Measurements from ENCODE around the gene TOX3. TPM values are rescaled to one million over a fixed set of nuclear protein-coding genes. Genes with fewer than 3 reads are reported as not detected.
A peak's percentile ranks its signal among the peaks of the same experiment; 100 is the strongest.

TOX3 gene
- total RNA-seq, 1 experiment from 2014 or later, result 20.2 TPM

DNA sequence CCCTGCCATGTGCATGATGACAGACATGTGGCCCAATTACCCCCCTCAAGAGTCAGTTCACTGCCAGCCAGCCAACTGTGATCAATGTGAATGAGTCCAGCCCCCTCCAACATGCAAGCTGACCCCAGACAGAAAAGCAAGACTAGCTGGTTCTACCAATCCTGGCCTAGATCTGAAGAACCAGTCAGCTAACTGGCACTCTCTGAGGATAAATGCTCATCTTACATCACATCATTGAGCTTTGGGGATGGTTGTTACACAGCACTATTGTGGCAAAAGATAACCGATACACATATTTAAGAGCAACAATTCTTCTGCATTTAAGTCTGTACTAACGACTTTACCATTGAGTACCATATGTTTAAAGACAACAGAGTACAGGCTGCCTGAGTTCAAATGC is 106.7 kb downstream of the TOX3 start:
- peaks cover 48% of the 10 kb centered on the region for H3K36me3 Mint-ChIP-seq
- no peak for TF ChIP-seq NFATC4 (CRISPR knock-in tag; IDR thresholded peaks at IDR 0.05)
- TF ChIP-seq, protein P1, sequence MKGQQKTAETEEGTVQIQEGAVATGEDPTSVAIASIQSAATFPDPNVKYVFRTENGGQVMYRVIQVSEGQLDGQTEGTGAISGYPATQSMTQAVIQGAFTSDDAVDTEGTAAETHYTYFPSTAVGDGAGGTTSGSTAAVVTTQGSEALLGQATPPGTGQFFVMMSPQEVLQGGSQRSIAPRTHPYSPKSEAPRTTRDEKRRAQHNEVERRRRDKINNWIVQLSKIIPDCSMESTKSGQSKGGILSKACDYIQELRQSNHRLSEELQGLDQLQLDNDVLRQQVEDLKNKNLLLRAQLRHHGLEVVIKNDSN (CRISPR knock-in tag; IDR thresholded peaks at IDR 0.05), result no peak
- TF ChIP-seq ETV6 (CRISPR knock-in tag; IDR thresholded peaks at IDR 0.05), result no peak
- TF ChIP-seq FOXJ3 (CRISPR knock-in tag; IDR thresholded peaks at IDR 0.05; ENCODE audit: borderline replicate concordance), result no peak
- no peak for TF ChIP-seq NFE2L1 (CRISPR knock-in tag; IDR thresholded peaks at IDR 0.05)
- no peak for TF ChIP-seq KAT7 (CRISPR knock-in tag; IDR thresholded peaks at IDR 0.05; ENCODE audit: borderline replicate concordance)
- TF ChIP-seq ZNF138 (CRISPR knock-in tag; conservative IDR thresholded peaks at IDR 0.05), result no peak
- CTCF ChIA-PET, result no interaction called here
- H3K4me1 Mint-ChIP-seq, result peaks cover 26% of the 10 kb centered on the region
- no peak for ATAC-seq
- H3K27ac Mint-ChIP-seq, result no peak overlapping the region
- DNase-seq (ENCODE audit: low spot score), result no peak
- POLR2A ChIA-PET, result no interaction called here
- peaks cover 12% of the 10 kb centered on the region for H3K9me3 Mint-ChIP-seq
- H3K4me3 Mint-ChIP-seq, result no peak overlapping the region
- H3K27me3 Mint-ChIP-seq (ENCODE audit: low read depth), result no peaks in the 10 kb centered on the region

DNA sequence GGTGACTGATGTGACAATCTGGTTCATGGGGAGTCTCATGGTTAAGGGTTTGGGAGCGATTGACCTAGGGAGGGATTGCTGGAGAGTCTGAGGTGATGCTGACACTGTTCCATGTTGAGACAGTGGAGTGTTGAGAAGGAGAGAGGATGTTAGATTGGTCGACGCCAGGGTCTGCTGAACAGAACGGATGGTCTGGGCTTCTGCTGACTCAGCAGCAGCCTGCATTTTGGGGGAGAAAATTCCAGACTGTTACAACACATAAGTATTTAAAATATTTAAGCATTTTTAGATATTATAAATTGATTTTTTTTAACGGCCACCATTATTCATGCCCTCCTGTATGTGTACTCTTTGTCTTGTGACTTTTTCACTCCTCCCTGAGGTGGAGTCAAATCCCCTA is 107.2 kb downstream of the TOX3 start:
- POLR2A ChIA-PET, result no interaction called here
- Mint-ChIP-seq H3K4me1 (peaks cover 26% of the 10 kb centered on the region), H3K27me3 (ENCODE audit: low read depth) (no peaks in the 10 kb centered on the region), H3K9me3 (peaks cover 12% of the 10 kb centered on the region), H3K36me3 (peaks cover 43% of the 10 kb centered on the region), H3K27ac (peak overlapping the region; percentile 9; the same call in 1 of the 2 replicates), H3K4me3 (no peak overlapping the region)
- DNase-seq (ENCODE audit: low spot score) (no peak), ATAC-seq (no peak)
- TF ChIP-seq CDX4 (CRISPR knock-in tag; IDR thresholded peaks at IDR 0.05; ENCODE audit: borderline replicate concordance), result no peak
- TF ChIP-seq, protein P2, sequence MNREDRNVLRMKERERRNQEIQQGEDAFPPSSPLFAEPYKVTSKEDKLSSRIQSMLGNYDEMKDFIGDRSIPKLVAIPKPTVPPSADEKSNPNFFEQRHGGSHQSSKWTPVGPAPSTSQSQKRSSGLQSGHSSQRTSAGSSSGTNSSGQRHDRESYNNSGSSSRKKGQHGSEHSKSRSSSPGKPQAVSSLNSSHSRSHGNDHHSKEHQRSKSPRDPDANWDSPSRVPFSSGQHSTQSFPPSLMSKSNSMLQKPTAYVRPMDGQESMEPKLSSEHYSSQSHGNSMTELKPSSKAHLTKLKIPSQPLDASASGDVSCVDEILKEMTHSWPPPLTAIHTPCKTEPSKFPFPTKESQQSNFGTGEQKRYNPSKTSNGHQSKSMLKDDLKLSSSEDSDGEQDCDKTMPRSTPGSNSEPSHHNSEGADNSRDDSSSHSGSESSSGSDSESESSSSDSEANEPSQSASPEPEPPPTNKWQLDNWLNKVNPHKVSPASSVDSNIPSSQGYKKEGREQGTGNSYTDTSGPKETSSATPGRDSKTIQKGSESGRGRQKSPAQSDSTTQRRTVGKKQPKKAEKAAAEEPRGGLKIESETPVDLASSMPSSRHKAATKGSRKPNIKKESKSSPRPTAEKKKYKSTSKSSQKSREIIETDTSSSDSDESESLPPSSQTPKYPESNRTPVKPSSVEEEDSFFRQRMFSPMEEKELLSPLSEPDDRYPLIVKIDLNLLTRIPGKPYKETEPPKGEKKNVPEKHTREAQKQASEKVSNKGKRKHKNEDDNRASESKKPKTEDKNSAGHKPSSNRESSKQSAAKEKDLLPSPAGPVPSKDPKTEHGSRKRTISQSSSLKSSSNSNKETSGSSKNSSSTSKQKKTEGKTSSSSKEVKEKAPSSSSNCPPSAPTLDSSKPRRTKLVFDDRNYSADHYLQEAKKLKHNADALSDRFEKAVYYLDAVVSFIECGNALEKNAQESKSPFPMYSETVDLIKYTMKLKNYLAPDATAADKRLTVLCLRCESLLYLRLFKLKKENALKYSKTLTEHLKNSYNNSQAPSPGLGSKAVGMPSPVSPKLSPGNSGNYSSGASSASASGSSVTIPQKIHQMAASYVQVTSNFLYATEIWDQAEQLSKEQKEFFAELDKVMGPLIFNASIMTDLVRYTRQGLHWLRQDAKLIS (CRISPR knock-in tag; IDR thresholded peaks at IDR 0.05; ENCODE audit: borderline replicate concordance), result no peak
- no peak for TF ChIP-seq MYBL2 (CRISPR knock-in tag; IDR thresholded peaks at IDR 0.05)
- TF ChIP-seq NR3C1 (CRISPR knock-in tag; conservative IDR thresholded peaks at IDR 0.05; ENCODE audit: low read depth), result no peak
- TF ChIP-seq, protein P3, sequence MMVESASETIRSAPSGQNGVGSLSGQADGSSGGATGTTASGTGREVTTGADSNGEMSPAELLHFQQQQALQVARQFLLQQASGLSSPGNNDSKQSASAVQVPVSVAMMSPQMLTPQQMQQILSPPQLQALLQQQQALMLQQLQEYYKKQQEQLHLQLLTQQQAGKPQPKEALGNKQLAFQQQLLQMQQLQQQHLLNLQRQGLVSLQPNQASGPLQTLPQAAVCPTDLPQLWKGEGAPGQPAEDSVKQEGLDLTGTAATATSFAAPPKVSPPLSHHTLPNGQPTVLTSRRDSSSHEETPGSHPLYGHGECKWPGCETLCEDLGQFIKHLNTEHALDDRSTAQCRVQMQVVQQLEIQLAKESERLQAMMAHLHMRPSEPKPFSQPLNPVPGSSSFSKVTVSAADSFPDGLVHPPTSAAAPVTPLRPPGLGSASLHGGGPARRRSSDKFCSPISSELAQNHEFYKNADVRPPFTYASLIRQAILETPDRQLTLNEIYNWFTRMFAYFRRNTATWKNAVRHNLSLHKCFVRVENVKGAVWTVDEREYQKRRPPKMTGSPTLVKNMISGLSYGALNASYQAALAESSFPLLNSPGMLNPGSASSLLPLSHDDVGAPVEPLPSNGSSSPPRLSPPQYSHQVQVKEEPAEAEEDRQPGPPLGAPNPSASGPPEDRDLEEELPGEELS (CRISPR knock-in tag; IDR thresholded peaks at IDR 0.05), result no peak
- TF ChIP-seq, protein P4, sequence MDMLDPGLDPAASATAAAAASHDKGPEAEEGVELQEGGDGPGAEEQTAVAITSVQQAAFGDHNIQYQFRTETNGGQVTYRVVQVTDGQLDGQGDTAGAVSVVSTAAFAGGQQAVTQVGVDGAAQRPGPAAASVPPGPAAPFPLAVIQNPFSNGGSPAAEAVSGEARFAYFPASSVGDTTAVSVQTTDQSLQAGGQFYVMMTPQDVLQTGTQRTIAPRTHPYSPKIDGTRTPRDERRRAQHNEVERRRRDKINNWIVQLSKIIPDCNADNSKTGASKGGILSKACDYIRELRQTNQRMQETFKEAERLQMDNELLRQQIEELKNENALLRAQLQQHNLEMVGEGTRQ (CRISPR knock-in tag; IDR thresholded peaks at IDR 0.05), result no peak
- no peak for TF ChIP-seq ZNF423 (CRISPR knock-in tag; IDR thresholded peaks at IDR 0.05)
- CTCF ChIA-PET, result no interaction called here

DNA sequence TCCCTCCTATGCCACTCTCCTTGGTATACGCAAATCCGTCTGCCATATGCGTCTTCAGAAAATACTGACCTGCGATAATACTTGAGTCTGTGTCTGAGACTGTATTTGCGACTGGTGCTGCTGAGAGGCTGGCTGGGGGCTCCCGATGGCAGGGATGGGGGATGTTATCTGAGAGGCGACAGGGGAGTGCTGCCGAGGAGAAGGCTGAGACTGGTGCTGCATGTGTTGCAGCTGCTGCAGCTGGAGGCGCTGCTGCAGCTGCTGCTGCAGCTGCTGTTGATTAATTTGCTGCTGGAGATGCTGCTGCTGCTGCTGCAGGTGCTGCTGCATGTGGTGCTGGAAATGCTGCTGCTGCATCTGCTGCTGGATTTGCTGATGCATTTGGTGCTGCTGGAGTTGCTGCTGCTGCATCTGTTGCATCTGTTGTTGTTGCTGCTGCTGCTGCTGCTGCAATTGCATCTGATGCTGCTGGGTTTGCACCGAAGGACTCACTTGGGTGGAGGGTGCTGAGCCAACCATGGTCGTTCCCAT is 107.7 kb downstream of the TOX3 start:
- Mint-ChIP-seq H3K4me3 (no peak overlapping the region), H3K27me3 (ENCODE audit: low read depth) (no peaks in the 10 kb centered on the region), H3K9me3 (peaks cover 12% of the 10 kb centered on the region), H3K4me1 (peaks cover 25% of the 10 kb centered on the region), H3K27ac (no peak overlapping the region), H3K36me3 (peaks cover 43% of the 10 kb centered on the region)
- DNase-seq (ENCODE audit: low spot score) (no peak), ATAC-seq (no peak)
- ChIA-PET CTCF (no interaction called here), POLR2A (no interaction called here)
- TF ChIP-seq EMX1 (CRISPR knock-in tag; IDR thresholded peaks at IDR 0.05) (no peak), CBFB (CRISPR knock-in tag; IDR thresholded peaks at IDR 0.05; ENCODE audit: low read depth) (no peak), SMAD3 (CRISPR knock-in tag; IDR thresholded peaks at IDR 0.05; ENCODE audit: borderline replicate concordance) (no peak), GTF2I (CRISPR knock-in tag; conservative IDR thresholded peaks at IDR 0.05) (no peak), ZNF396 (CRISPR knock-in tag; IDR thresholded peaks at IDR 0.05; ENCODE audit: borderline replicate concordance) (no peak), ZNF138 (CRISPR knock-in tag; conservative IDR thresholded peaks at IDR 0.05) (no peak)
- TF ChIP-seq, protein P5, sequence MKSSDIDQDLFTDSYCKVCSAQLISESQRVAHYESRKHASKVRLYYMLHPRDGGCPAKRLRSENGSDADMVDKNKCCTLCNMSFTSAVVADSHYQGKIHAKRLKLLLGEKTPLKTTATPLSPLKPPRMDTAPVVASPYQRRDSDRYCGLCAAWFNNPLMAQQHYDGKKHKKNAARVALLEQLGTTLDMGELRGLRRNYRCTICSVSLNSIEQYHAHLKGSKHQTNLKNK (CRISPR knock-in tag; IDR thresholded peaks at IDR 0.05), result no peak
- TF ChIP-seq, protein P6, sequence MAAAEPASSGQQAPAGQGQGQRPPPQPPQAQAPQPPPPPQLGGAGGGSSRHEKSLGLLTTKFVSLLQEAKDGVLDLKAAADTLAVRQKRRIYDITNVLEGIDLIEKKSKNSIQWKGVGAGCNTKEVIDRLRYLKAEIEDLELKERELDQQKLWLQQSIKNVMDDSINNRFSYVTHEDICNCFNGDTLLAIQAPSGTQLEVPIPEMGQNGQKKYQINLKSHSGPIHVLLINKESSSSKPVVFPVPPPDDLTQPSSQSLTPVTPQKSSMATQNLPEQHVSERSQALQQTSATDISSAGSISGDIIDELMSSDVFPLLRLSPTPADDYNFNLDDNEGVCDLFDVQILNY (CRISPR knock-in tag; IDR thresholded peaks at IDR 0.05), result no peak

All from WTC11 (cell line).